Body of pancreas (tissue), 4 donors: ENCODE results near the gene SIGLEC8. TPM values are rescaled to one million over a fixed set of nuclear protein-coding genes. Genes with fewer than 3 reads are reported as not detected.

Experiments used
- ATAC-seq: fragments of 150-250 bp; one replicate; pipeline ENCODE4 v1.9.1; 2016
- DNase-seq, 4 donors: peaks; one replicate each; pipeline ENCODE4 v3.0.0-alpha.2; 2019
- H3K27ac ChIP-seq, 4 donors: fragments of 200-600 bp; sonication (generic); 1 replicate in 3 of 4; 2 replicates in 1 of 4; pipeline versions ENCODE4 v1.5.1 to v1.6.1; 2016 to 2019; ENCODE audit warnings: mild to moderate bottlenecking in 1 of 4, mixed read lengths in 1 of 4, moderate library complexity in 1 of 4
- H3K27me3 ChIP-seq, 2 donors: fragments of 200-600 bp; sonication (generic); one replicate each; pipeline ENCODE4 v1.6.0; 2016; ENCODE audit warnings: mild to moderate bottlenecking in 1 of 2
- H3K36me3 ChIP-seq, 2 donors: fragments of 200-600 bp; sonication (generic); replicated peaks in 1 of 2; 2 replicates each; pipeline ENCODE4 v1.5.1; 2016; ENCODE audit warnings: low read depth in 2 of 2; ENCODE audit not compliant: insufficient read depth in 1 of 2
- H3K4me1 ChIP-seq: fragments of 200-600 bp; sonication (generic); one replicate; pipeline ENCODE4 v1.6.0; 2016
- H3K4me3 ChIP-seq, 2 donors: fragments of 200-600 bp; sonication (generic); 1 replicate in 1 of 2; 2 replicates in 1 of 2; pipeline ENCODE4 v1.5.1; 2016 to 2019
- H3K9me3 ChIP-seq, 3 donors: fragments of 200-600 bp; sonication (generic); 1 replicate in 2 of 3; 2 replicates in 1 of 3; pipeline ENCODE4 v1.5.1; 2016
- POLR2A ChIP-seq, 3 donors: fragments of 450-650 bp; IDR thresholded peaks; one replicate each; pipeline ENCODE4 v1.6.1; 2016; ENCODE audit warnings: antibody characterized with exemption in 3 of 3, mild to moderate bottlenecking in 2 of 3
- WGBS, 2 donors: methylation state at CpG; one replicate each; pipeline ENCODE4 v1.1.5; 2017; 5-methylcytosine and 5-hydroxymethylcytosine counted together
- intact Hi-C: fragments of 100-400 bp; cut with DNase I; formaldehyde crosslinking; loops from one replicate; pipeline ENCODE4 v1.15.1; 2023
- total RNA-seq, 2 donors: library from RNA; depleted of rRNA; stranded (reverse); fragments of >200 nt; gene quantifications; one replicate each; pipeline ENCODE4 v1.1.0, GENCODE V29; 2016
- TF ChIP-seq, protein P1 (sequence below), 7 experiments: fragments of 450-650 bp in 4 of 7; fragments of 200-600 bp in 3 of 7; sonication (generic) in 3 of 7; IDR thresholded peaks; one replicate each; pipeline ENCODE4 v1.5.1; 2016 to 2019; ENCODE audit warnings: antibody characterized with exemption in 7 of 7

SIGLEC8 gene
- total RNA-seq, 2 donors from 2014 or later = 0.52 TPM; not detected in 1

DNA sequence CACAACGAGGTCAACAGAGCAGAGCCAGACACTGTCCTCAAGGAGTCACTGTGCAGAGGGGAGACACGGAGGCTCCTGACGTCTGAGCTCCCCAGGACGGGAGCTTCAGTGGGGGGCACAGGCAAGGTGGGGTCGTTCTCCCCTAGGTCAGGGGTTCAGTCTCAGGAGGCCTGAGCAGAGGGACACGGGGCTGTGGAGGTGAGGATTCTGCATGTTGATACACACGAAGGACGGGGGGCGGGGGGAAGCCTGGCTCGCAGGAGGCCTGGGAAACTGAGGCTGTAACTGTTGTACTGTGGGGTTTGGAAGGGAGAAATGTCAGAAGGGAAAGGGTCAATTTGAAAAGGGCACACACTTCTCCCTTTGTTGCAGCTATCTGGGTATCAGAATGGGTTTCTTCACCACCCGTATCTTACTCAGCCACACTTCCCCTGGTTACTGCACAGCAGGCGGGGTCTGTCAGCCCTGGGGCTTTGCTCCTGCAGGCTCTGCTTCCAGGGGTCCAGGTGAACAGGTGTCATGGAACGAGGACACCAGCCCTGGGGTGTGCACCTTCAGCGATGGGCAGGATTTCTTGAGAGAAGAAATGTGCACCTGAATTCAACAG, 748 bp upstream of the SIGLEC8 start:
- TF ChIP-seq, protein P1, sequence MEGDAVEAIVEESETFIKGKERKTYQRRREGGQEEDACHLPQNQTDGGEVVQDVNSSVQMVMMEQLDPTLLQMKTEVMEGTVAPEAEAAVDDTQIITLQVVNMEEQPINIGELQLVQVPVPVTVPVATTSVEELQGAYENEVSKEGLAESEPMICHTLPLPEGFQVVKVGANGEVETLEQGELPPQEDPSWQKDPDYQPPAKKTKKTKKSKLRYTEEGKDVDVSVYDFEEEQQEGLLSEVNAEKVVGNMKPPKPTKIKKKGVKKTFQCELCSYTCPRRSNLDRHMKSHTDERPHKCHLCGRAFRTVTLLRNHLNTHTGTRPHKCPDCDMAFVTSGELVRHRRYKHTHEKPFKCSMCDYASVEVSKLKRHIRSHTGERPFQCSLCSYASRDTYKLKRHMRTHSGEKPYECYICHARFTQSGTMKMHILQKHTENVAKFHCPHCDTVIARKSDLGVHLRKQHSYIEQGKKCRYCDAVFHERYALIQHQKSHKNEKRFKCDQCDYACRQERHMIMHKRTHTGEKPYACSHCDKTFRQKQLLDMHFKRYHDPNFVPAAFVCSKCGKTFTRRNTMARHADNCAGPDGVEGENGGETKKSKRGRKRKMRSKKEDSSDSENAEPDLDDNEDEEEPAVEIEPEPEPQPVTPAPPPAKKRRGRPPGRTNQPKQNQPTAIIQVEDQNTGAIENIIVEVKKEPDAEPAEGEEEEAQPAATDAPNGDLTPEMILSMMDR (IDR thresholded peaks at IDR 0.05) = no peak
- TF ChIP-seq POLR2A (IDR thresholded peaks at IDR 0.05) = no peak
- ATAC-seq (no peak), DNase-seq (no peak)
- WGBS, 2 donors = 56 to 67% methylated on average over 14 of the region's 14 CpGs
- Histone ChIP-seq H3K4me1 (no peaks in the 10 kb centered on the region), H3K9me3 (no peaks in the 10 kb centered on the region), H3K4me3 (no peak overlapping the region), H3K27me3 (no peaks in the 10 kb centered on the region), H3K36me3 (no peaks in the 10 kb centered on the region), H3K27ac (no peak overlapping the region)
- intact Hi-C loops = no loop called here

DNA sequence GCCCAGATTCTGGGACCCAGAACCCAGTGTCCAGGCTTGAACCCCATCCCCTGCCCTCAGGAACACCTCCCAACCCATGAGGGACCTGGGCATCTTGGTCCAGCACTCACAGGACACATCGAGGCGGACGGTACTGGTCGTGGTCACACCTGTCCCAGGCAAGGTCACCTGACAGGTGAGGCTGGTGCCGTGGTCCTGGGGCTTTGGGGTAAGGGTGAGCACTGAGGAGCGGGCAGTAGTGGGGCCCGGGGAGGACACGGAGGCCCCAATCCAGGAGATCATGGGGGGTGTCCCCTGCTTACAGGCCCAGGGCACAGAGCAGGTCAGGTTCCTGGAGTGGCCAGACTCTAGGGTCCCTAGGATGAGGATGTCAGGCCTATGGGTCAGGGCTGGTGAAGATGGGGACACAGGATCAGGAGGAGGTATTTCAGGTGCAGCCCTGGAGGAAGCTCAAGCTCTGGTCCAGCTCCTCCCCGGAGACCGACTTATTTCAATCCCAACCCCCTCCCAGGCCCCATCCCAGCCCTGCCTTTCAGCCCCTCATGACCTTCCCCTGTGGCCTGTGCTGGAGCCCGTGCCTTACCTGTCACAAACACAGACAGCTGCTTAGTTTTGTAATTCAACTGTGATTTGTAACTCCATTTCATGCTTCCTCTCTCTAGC, 772 bp downstream of the SIGLEC8 start:
- Histone ChIP-seq H3K36me3 (no peaks in the 10 kb centered on the region), H3K27me3 (no peaks in the 10 kb centered on the region), H3K4me3 (no peak overlapping the region), H3K9me3 (no peaks in the 10 kb centered on the region), H3K4me1 (no peaks in the 10 kb centered on the region), H3K27ac (no peak overlapping the region)
- DNase-seq (no peak), ATAC-seq (no peak)
- intact Hi-C loops = no loop called here
- TF ChIP-seq, protein P1 (IDR thresholded peaks at IDR 0.05) = no peak
- no peak for TF ChIP-seq POLR2A (IDR thresholded peaks at IDR 0.05)
- WGBS, 2 donors = 64% methylated on average over 3 to 11 of the region's 11 CpGs

DNA sequence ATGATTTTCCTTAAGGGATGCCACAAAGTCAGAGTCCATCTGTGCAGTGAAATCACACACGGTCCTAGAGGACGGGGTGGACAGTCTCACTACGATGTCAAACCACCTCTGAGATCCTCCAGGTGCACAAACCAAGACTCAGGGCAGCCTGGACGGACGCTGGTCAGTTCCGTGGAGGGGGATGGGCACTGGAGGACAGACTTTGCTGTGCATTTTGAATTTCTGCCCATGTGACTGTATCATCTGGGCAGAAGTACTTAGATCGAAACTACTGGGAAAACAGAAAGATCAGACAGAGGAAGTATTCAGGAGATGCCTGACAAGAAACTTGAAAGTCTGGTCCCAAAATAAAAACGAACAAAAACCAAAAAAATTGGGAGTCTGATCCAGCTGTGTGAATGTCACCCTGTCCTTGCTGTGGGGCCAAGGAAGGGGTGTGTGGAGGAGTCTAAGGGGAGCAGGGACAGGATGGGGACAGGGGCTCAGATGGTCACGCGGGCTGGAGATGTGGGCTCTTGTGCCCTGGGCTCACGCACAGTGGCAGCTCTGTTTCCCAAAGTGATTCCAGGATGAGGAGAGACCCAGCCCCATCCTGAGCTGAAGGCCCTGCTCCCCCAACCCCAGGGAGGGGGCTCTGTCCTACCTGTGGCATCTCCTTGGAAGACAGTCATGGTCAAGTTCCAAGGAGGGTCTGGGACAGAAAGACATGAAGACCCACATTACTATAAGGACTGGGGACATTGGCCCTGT, 1.5 kb downstream of the SIGLEC8 start:
- H3K36me3 ChIP-seq = no peaks in the 10 kb centered on the region
- ATAC-seq (no peak), DNase-seq (no peak)
- H3K27ac ChIP-seq = no peak overlapping the region
- 42 to 52% methylated on average over 11 of the region's 11 CpGs for WGBS, 2 donors
- no peak overlapping the region for H3K4me3 ChIP-seq
- intact Hi-C loops = no loop called here
- H3K27me3 ChIP-seq = no peaks in the 10 kb centered on the region
- H3K9me3 ChIP-seq = no peaks in the 10 kb centered on the region
- TF ChIP-seq, protein P1 (IDR thresholded peaks at IDR 0.05) = no peak
- TF ChIP-seq POLR2A (IDR thresholded peaks at IDR 0.05) = no peak
- no peaks in the 10 kb centered on the region for H3K4me1 ChIP-seq

DNA sequence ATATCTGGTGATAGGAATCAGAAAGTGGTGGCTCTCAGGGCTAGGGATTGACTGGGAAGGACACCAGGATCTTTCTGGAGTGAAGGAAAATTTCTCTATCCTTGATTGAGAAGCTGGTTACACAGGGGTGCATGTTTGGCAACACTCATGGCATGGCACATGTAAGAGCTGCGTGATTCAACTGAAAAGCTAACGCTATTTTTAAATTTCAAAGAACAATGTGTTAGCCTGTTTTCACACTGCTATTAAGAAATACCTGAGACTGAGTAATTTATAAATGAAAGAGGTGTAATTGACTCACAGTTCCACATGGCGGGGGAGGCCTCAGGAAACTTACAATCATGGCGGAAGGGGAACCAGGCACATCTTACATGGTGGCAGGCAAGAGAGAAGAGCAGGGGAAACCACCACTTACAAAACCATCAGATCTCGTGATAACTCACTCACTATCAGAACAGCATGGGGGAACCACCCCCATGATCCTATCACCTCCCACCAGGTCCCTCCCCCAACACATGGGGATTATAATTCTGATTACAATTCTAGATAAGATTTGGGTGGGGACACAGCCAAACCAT, 7.4 kb downstream of the SIGLEC8 start:
- Histone ChIP-seq H3K27me3 (no peaks in the 10 kb centered on the region), H3K4me3 (no peak overlapping the region), H3K4me1 (no peaks in the 10 kb centered on the region), H3K27ac (no peak overlapping the region), H3K36me3 (no peaks in the 10 kb centered on the region), H3K9me3 (no peaks in the 10 kb centered on the region)
- DNase-seq (no peak), ATAC-seq (no peak)
- TF ChIP-seq POLR2A (IDR thresholded peaks at IDR 0.05) = no peak
- TF ChIP-seq, protein P1 (IDR thresholded peaks at IDR 0.05) = no peak
- intact Hi-C loops = no loop called here
- WGBS, 2 donors = 60 to 69% methylated on average over 5 of the region's 5 CpGs
